ENCODE measurements around the gene LOXL3. TPM values are rescaled to one million over a fixed set of nuclear protein-coding genes. Genes with fewer than 3 reads are reported as not detected.

LOXL3 gene
- 14.3 TPM for total RNA-seq

- peak; percentile 79 to 86 (median 85) for DNase-seq (ENCODE audit: low read depth in 2 of 3, low spot score in 2 of 3)
These were observed at the start of gene LOXL3, which contains the start of gene DOK1 for GRCh38 chr2:74553892-74554819. Gene LOXL3 (minus strand): TSS chr2:74553942. CDS start chr2:74552634, 1,308 bp downstream. Gene DOK1 (plus strand): TSS chr2:74554720. CDS start chr2:74554755, 35 bp downstream.

DNA sequence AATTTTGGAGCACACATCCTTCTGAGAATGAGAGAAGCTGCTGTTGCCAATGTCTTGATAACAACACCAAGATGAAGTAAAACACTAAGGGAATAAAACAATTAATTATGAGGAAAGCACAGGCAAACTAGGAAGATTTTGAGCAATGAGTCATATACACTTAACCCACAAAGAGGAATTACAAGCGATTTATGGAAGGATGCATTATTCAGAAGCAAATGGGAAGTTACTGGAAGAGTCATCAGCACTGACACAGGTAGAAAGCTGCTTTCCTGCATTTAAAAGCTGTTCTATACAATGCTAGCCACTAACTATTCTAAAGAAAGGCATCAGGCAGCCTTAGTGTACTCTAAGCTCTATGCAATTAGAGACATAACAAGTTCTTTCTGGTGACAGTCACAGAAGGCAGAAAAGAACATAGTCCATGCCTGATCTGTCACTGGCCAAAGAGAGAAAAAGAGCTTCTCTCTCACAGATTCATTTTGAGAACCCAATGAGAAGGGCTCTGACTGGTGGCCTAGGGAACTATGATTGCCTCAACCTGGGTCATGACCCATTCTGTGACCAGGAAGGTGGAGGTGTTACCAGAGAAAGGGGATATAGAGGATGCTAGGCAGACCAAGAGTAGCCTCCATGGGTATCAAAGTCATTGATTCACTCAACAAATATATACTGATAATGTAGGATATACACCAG lies 49.0 kb upstream of the LOXL3 start:
- no peak for DNase-seq (ENCODE audit: low read depth in 2 of 3, low spot score in 2 of 3)

GRCh38 chr2:74599676-74600075 lies 45.9 kb upstream of the LOXL3 start:
- no peak for DNase-seq (ENCODE audit: low read depth in 2 of 3, low spot score in 2 of 3)

DNA sequence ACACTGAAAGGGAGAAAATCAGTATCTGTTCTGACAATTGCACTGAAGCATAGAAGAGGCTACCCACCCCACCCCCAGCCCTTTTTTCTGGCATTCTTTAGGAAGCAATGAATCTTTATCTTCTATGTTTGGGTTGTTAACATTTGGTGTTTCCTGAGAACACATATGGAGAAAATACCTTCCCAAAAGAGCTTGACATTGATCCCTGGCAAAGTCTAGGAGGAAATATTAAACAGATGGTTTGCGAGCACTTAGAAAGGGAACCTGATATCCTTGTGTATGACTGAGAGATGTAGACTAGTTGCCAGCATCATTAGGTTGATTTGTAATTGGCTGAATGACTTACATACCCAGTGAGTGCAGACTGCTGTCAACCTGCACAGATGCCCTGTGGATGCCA lies 43.7 kb upstream of the LOXL3 start:
- no peak for DNase-seq (ENCODE audit: low read depth in 2 of 3, low spot score in 2 of 3)

GRCh38 chr2:74596584-74596983 lies 42.8 kb upstream of the LOXL3 start:
- DNase-seq (ENCODE audit: low read depth in 2 of 3, low spot score in 2 of 3), result no peak

- no peak for DNase-seq (ENCODE audit: low read depth in 2 of 3, low spot score in 2 of 3)
These were observed 40.4 kb upstream of the LOXL3 start for GRCh38 chr2:74593826-74594772.

GRCh38 chr2:74588664-74589063 lies 34.9 kb upstream of the LOXL3 start:
- DNase-seq (ENCODE audit: low read depth in 2 of 3, low spot score in 2 of 3), result no peak

DNA sequence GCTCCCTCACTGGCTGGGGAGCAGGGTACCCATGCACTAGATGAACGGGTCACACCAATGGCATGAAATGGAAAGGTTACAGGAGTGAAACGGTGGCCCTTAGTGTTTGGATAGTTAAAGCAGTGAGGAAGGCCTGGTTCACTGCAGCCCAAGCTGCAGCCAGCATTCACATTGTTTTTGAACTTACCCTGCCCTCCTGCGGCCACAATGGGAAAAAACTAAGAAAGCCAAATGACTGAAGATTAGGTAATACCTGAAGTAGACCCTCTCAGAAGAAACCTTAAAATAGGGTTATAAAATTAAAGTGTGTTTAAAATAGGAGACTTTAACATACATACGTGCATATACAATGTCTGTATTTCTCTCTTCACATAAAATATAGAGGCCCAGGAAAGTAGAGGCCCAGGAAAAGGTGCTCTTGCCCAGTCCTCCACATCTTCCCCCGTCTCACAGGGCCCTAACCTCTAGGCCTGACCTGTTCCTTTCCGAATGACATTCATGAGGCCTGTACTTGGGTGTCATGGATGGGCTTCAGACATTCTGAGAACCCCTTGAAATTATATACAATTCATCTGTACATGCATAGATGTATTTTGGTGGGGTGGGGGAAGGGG lies 34.0 kb upstream of the LOXL3 start:
- peak; percentile 41 to 87 (median 73) for DNase-seq (ENCODE audit: low read depth in 2 of 3, low spot score in 2 of 3)

GRCh38 chr2:74585406-74586185 lies 31.9 kb upstream of the LOXL3 start:
- peak in 1 of 3 donors; percentile 23 for DNase-seq (ENCODE audit: low read depth in 2 of 3, low spot score in 2 of 3)

DNA sequence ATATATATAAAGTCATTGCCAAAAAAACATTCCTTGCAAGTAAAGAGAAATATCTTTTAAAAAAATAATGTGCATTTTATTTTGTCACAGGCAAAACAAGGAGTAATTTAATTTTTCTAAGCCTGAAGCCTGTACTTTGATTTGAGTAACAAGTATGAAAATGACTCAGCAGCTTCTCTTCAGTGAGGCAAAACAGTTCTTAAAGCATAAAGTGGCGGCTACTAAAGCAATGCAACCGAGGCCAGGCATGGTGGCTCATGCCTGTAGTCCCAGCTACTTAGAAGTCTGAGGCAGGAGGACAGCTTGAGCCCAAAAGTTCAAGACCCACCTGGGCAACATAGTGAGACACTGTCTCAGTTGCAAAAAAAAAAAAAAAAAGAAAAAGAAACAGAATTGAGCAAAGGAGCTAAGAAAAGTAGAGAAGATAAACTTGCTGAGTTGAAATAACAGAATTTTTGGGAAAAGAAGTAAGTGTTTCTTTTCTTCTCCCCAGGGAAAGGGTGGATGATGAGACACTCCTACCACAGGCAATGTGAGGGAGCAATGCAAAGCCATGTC lies 30.4 kb upstream of the LOXL3 start:
- no peak for DNase-seq (ENCODE audit: low read depth in 2 of 3, low spot score in 2 of 3)

DNA sequence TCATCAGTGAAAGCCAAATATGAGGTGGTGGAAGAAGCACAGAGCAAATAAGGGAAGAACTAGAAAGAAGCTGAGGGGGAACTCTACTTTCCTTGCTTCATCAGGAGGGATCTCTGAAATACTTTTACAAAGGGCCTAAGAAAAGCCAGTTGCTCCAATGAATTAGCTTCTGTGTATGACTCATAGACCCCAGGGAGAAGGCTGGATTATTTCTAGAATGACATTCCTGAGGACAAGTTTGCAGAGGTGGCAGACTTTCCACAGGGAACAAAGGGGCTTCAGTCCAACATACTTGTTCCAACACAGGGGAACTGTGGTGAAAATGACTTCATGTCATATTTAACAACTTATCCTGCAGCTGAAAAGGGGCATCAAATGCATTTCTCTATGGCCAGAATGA lies 29.8 kb upstream of the LOXL3 start:
- DNase-seq (ENCODE audit: low read depth in 2 of 3, low spot score in 2 of 3), result no peak

DNA sequence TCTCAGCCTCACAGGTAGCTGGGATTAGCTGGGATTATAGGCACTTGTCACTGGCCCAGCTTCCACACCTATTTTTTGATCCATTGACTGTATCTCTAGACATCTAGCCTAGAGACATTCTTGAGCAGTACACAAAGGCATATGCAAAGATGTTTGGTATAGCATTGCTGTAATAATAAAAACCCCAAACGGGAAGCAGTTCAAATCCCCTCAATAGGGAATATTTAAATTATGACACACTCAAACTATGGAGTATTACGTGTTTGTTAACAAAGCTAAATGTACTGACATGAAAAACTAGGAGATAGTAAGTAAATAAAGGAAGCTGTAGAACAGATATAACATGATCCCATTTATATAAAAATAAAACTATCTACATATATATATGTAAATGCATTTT lies 28.4 kb upstream of the LOXL3 start:
- no peak for DNase-seq (ENCODE audit: low read depth in 2 of 3, low spot score in 2 of 3)

DNA sequence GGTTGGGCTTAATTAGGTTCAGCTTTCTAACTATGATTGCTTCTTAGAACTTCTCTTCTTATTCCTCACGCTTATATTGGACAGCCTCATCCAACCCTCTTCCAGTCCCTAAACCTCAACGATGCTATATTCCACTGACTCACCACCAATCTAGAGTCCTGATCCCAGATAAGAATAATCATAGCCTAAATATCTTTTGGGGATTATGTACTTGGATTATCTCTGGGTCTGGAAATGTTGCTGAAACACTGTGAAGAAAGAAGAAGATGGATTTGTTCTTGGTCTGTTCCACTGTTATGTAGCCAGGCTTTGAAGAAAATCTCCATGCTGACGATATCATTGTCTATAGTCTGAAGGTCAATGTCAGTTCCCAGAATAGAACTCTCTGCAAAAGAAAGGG lies 27.7 kb upstream of the LOXL3 start:
- no peak for DNase-seq (ENCODE audit: low read depth in 2 of 3, low spot score in 2 of 3)

DNA sequence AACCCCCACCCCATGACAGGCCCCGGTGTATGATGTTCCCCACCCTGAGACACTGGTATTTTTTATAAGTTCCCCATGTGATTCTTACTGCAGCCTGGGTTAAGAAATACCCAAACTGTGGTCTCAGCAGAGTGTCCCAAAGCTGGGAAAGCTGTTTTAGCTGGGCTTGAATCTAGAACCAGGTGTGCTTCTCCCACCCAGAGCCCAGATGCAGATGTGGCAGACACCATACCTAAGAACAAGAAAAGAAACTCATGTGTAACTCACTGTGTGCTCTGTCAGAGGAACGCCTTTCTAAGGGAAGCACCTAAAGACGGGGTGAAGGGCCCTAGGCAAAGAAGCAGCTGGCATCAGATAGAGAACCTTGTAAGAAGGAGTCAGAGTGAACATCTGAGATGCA lies 24.7 kb upstream of the LOXL3 start:
- no peak for DNase-seq (ENCODE audit: low read depth in 2 of 3, low spot score in 2 of 3)

DNA sequence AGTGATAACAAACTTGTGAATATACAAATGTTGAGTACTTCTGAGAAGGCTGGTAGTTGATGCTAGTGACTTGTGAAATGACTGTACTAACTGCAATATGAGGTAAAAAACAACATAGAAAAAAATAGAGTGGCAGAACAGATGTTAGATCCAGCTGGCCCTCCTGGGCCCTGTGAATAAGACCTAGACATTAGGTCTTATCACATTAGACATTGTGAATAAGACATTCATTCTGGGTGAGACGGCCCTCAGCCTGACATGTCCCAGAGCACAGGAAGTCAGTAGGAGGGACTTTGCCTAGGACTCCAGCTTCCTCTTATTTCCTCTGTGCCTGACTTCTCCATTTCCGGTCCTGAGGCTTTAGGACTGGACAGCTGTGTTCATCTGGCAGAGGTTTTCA lies 23.7 kb upstream of the LOXL3 start:
- peak in 1 of 3 donors; percentile 26 for DNase-seq (ENCODE audit: low read depth in 2 of 3, low spot score in 2 of 3)

DNA sequence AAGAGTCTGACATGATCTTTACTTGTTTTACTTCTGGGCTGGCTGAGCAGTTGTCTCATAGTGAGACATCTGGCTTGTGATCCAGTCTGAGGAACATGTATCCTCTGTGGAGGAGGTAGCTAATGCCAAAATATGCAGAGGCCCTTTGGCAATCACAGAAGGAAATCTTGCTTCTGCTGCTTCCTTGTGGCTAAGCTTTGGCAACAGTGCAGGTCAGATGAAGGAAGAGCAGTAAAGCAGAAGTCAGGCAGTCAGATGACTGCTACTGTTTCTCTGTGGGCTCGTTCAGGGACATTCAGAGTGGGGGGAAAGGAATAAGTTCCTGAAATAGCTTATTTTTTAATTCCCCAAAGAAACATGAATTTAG lies 23.1 kb upstream of the LOXL3 start:
- DNase-seq (ENCODE audit: low read depth in 2 of 3, low spot score in 2 of 3), result peak in 2 of 3 donors; percentile 70 to 80

- no peak for DNase-seq (ENCODE audit: low read depth in 2 of 3, low spot score in 2 of 3)
These were observed 22.6 kb upstream of the LOXL3 start for GRCh38 chr2:74576211-74576862.

DNA sequence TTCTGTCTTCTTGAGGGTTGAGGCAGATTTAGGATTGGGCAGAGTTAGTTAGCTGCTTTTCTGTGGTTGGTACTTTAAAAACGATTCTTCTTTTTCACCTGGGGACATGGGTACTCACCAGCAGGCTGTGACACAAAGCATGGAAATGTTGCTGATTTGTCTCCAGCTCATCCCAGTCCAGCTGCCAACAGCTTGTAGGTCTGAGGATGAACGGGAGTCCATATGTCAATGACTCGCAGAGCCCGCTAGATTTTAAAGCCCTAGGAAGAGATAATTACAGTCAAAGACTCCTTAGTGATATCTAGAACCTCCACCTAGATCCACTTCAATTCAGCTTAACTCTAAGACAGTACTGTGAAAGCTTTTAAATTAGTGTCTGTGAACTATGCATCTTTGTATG lies 21.6 kb upstream of the LOXL3 start:
- DNase-seq (ENCODE audit: low read depth in 2 of 3, low spot score in 2 of 3), result no peak

Data from hematopoietic multipotent progenitor cell (in vitro differentiated cells).